GM03348 (cell line): ENCODE measurements around the gene KCNK16.

Source experiments
- DNase-seq: peaks from one replicate; pipeline ENCODE4 v3.0.0; 2012; ENCODE audit warnings: low spot score

The KCNK16 gene

GRCh38 chr6:39322306-39322850, at the start of gene KCNK16:
Gene KCNK16, minus strand, starts transcription at chr6:39322702. Its CDS starts 162 bp downstream, at chr6:39322540.
- DNase-seq: no peak

- no peak for DNase-seq
Measured at GRCh38 chr6:39370390-39370789, 47.9 kb upstream of the KCNK16 start.

GRCh38 chr6:39369987-39370386, 47.5 kb upstream of the KCNK16 start:
- no peak for DNase-seq

GRCh38 chr6:39367700-39368099, 45.2 kb upstream of the KCNK16 start:
- no peak for DNase-seq

GRCh38 chr6:39366931-39367618, 44.6 kb upstream of the KCNK16 start:
- no peak for DNase-seq

- peak; percentile 74 for DNase-seq
Measured at GRCh38 chr6:39365281-39366074, 43.0 kb upstream of the KCNK16 start.

- no peak for DNase-seq
Measured at GRCh38 chr6:39363280-39363679, 40.8 kb upstream of the KCNK16 start.

GRCh38 chr6:39362487-39362865, 40.0 kb upstream of the KCNK16 start:
- peak; percentile 42 for DNase-seq

GRCh38 chr6:39361657-39362486, 39.4 kb upstream of the KCNK16 start:
- DNase-seq: peak; percentile 92

- DNase-seq: no peak
Measured at GRCh38 chr6:39360378-39360777, 37.9 kb upstream of the KCNK16 start.

GRCh38 chr6:39357998-39358686, 35.6 kb upstream of the KCNK16 start:
- peak; percentile 29 for DNase-seq

- DNase-seq: no peak
Measured at GRCh38 chr6:39353698-39354315, 31.3 kb upstream of the KCNK16 start.

- no peak for DNase-seq
Measured at GRCh38 chr6:39350723-39351505, 28.4 kb upstream of the KCNK16 start.

- DNase-seq: no peak
Measured at GRCh38 chr6:39348740-39349139, 26.2 kb upstream of the KCNK16 start.

- DNase-seq: peak; percentile 92
Measured at GRCh38 chr6:39347906-39348585, 25.5 kb upstream of the KCNK16 start.

- no peak for DNase-seq
Measured at GRCh38 chr6:39347206-39347605, 24.7 kb upstream of the KCNK16 start.

GRCh38 chr6:39344821-39345280, 22.3 kb upstream of the KCNK16 start:
- DNase-seq: no peak

GRCh38 chr6:39343396-39343870, 20.9 kb upstream of the KCNK16 start:
- DNase-seq: no peak

- no peak for DNase-seq
Measured at GRCh38 chr6:39342692-39343395, 20.3 kb upstream of the KCNK16 start.
